Small intestine (tissue), 7 donors: ENCODE measurements around the gene AFP. TPM values are rescaled to one million over a fixed set of nuclear protein-coding genes. Genes with fewer than 3 reads are reported as not detected.
A peak's percentile ranks its signal among the peaks of the same experiment; 100 is the strongest.

Source experiments
- DNase-seq, 2 donors: peaks; one replicate each; pipeline versions ENCODE4 v3.0.0 to v3.0.0-alpha.2; 2013
- FAIRE-seq: peaks from 2 replicates; lab custom pipeline; 2012; peaks lifted over from hg19 to GRCh38; lab: Jason Lieb, UNC
- H3K27ac ChIP-seq, 3 donors: one replicate each; pipeline ENCODE4 v1.5.1; 2013; ENCODE audit warnings: low read length in 2 of 3, mild to moderate bottlenecking in 2 of 3, control low read depth in 1 of 3, inconsistent platforms in 1 of 3, low read depth in 1 of 3, moderate library complexity in 1 of 3
- H3K27me3 ChIP-seq, 3 donors: one replicate each; pipeline ENCODE4 v1.6.1; 2013; ENCODE audit warnings: low read length in 3 of 3, inconsistent platforms in 1 of 3; ENCODE audit not compliant: control insufficient read depth in 3 of 3, insufficient read depth in 3 of 3
- H3K36me3 ChIP-seq, 3 donors: one replicate each; pipeline ENCODE4 v1.6.1; 2013; ENCODE audit warnings: low read length in 3 of 3, inconsistent platforms in 1 of 3, low read depth in 1 of 3, mild to moderate bottlenecking in 1 of 3, moderate library complexity in 1 of 3; ENCODE audit not compliant: control insufficient read depth in 3 of 3, insufficient read depth in 2 of 3
- H3K4me1 ChIP-seq, 3 donors: one replicate each; pipeline ENCODE4 v1.6.1; 2013; ENCODE audit warnings: low read length in 2 of 3, inconsistent platforms in 1 of 3, low read depth in 1 of 3, mild to moderate bottlenecking in 1 of 3, moderate library complexity in 1 of 3; ENCODE audit not compliant: control insufficient read depth in 3 of 3, insufficient read depth in 2 of 3
- H3K4me3 ChIP-seq, 3 donors: one replicate each; pipeline ENCODE4 v1.5.1; 2013; ENCODE audit warnings: low read length in 3 of 3, control low read depth in 1 of 3, inconsistent platforms in 1 of 3, low read depth in 1 of 3, mild to moderate bottlenecking in 1 of 3, moderate library complexity in 1 of 3
- H3K9me3 ChIP-seq, 2 donors: one replicate each; pipeline ENCODE4 v1.6.1; 2013; ENCODE audit warnings: low read depth in 1 of 2, low read length in 1 of 2; ENCODE audit not compliant: control insufficient read depth in 2 of 2, insufficient read depth in 1 of 2
- WGBS, 3 donors: extraction: QIAGEN DNeasy Blood & Tissue Kit; methylation state at CpG; one replicate each; pipeline ENCODE4 v1.1.7; 2013; 5-methylcytosine and 5-hydroxymethylcytosine counted together
- polyA plus RNA-seq, 4 donors: library from polyadenylated mRNA; stranded (reverse) in 3 of 4; unstranded in 1 of 4; fragments of 200-250 nt in 3 of 4; fragments of 120-200 nt in 1 of 4; gene quantifications; one replicate each; pipeline versions ENCODE4 v1.2.1 to v1.2.3, GENCODE V29; 2013
- donor health status: healthy with polysubstance abuse.
- donor health status: control.
- donor health status: control.
- donor health status: Bipolar disorder and iron deficiency.
- donor health status: healthy.

AFP gene
- polyA plus RNA-seq, 4 donors: 0.16 to 446 TPM; not detected in 2

- H3K4me1 ChIP-seq: peaks cover 0 to 6% (median 0%) of the 10 kb centered on the region in 3 donors
- no peaks in the 10 kb centered on the region for H3K9me3 ChIP-seq
- H3K36me3 ChIP-seq: no peaks in the 10 kb centered on the region
- no peak overlapping the region for H3K27ac ChIP-seq
- DNase-seq: no peak
- no peak overlapping the region for H3K4me3 ChIP-seq
- no peak for FAIRE-seq
- peaks cover 0 to under 1% (median 0%) of the 10 kb centered on the region in 3 donors for H3K27me3 ChIP-seq
Measured at GRCh38 chr4:73423184-73423583, 12.8 kb upstream of the AFP start.

GRCh38 chr4:73426666-73427065, 9.4 kb upstream of the AFP start:
- WGBS, 3 donors: 61 to 80% (median 70%) methylated on average over 3 of the region's 3 CpGs
- peaks cover 0 to 14% (median 0%) of the 10 kb centered on the region in 3 donors for H3K4me1 ChIP-seq
- no peak overlapping the region for H3K4me3 ChIP-seq
- no peaks in the 10 kb centered on the region for H3K36me3 ChIP-seq
- H3K27ac ChIP-seq: peak overlapping the region in 1 of 3 donors; percentile 62
- peaks cover 0 to 2% (median 0%) of the 10 kb centered on the region in 3 donors for H3K27me3 ChIP-seq
- no peaks in the 10 kb centered on the region for H3K9me3 ChIP-seq
- FAIRE-seq (no peak), DNase-seq (peak; percentile 26 to 30)

GRCh38 chr4:73429118-73429517, 6.9 kb upstream of the AFP start:
- no peak overlapping the region for H3K27ac ChIP-seq
- H3K4me3 ChIP-seq: no peak overlapping the region
- peaks cover 0 to 30% (median 0%) of the 10 kb centered on the region in 3 donors for H3K4me1 ChIP-seq
- H3K27me3 ChIP-seq: peaks cover 0 to 2% (median 0%) of the 10 kb centered on the region in 3 donors
- H3K36me3 ChIP-seq: no peaks in the 10 kb centered on the region
- no peak for FAIRE-seq
- no peak for DNase-seq
- H3K9me3 ChIP-seq: no peaks in the 10 kb centered on the region
- WGBS, 3 donors: 78 to 82% (median 80%) methylated on average over 2 of the region's 2 CpGs

- FAIRE-seq: no peak
- no peak overlapping the region for H3K4me3 ChIP-seq
- peaks cover 0 to 2% (median 0%) of the 10 kb centered on the region in 3 donors for H3K27me3 ChIP-seq
- WGBS, 3 donors: 68 to 71% (median 70%) methylated on average over 2 of the region's 2 CpGs
- no peaks in the 10 kb centered on the region for H3K9me3 ChIP-seq
- H3K36me3 ChIP-seq: no peaks in the 10 kb centered on the region
- DNase-seq: no peak
- no peak overlapping the region for H3K27ac ChIP-seq
- H3K4me1 ChIP-seq: peaks cover 0 to 30% (median 0%) of the 10 kb centered on the region in 3 donors
Measured at GRCh38 chr4:73429826-73430587, 6.0 kb upstream of the AFP start.

- H3K4me3 ChIP-seq: no peak overlapping the region
- H3K27me3 ChIP-seq: peaks cover 0 to 2% (median 0%) of the 10 kb centered on the region in 3 donors
- DNase-seq: no peak
- WGBS, 3 donors: 42 to 64% (median 46%) methylated on average over 1 of the region's 1 CpG
- peak overlapping the region in 1 of 3 donors; percentile 56 for H3K27ac ChIP-seq
- no peak for FAIRE-seq
- H3K4me1 ChIP-seq: peaks cover 0 to 28% (median 0%) of the 10 kb centered on the region in 3 donors
- H3K36me3 ChIP-seq: no peaks in the 10 kb centered on the region
- no peaks in the 10 kb centered on the region for H3K9me3 ChIP-seq
Measured at GRCh38 chr4:73431813-73432168, 4.2 kb upstream of the AFP start.

GRCh38 chr4:73432169-73433000, 3.6 kb upstream of the AFP start:
- peak overlapping the region in 2 of 3 donors; percentile 32 to 62 for H3K27ac ChIP-seq
- 34 to 60% (median 34%) methylated on average over 5 of the region's 5 CpGs for WGBS, 3 donors
- no peaks in the 10 kb centered on the region for H3K36me3 ChIP-seq
- FAIRE-seq: no peak
- no peak overlapping the region for H3K4me3 ChIP-seq
- peaks cover 0 to 23% (median 0%) of the 10 kb centered on the region in 3 donors for H3K4me1 ChIP-seq
- DNase-seq: peak; percentile 80 to 82
- no peaks in the 10 kb centered on the region for H3K9me3 ChIP-seq
- peaks cover 0 to 2% (median 0%) of the 10 kb centered on the region in 3 donors for H3K27me3 ChIP-seq

- Histone ChIP-seq H3K4me1 (peaks cover 0 to 26% (median 0%) of the 10 kb centered on the region in 3 donors), H3K9me3 (no peaks in the 10 kb centered on the region), H3K4me3 (no peak overlapping the region), H3K27ac (peak overlapping the region in 1 of 3 donors; percentile 62), H3K36me3 (no peaks in the 10 kb centered on the region), H3K27me3 (peaks cover 0 to 2% (median 0%) of the 10 kb centered on the region in 3 donors)
- FAIRE-seq (no peak), DNase-seq (no peak)
- 67 to 71% (median 68%) methylated on average over 2 of the region's 2 CpGs for WGBS, 3 donors
Measured at GRCh38 chr4:73433140-73433539, 2.9 kb upstream of the AFP start.

- DNase-seq (no peak), FAIRE-seq (no peak)
- Histone ChIP-seq H3K27ac (no peak overlapping the region), H3K4me1 (peaks cover 0 to 28% (median 0%) of the 10 kb centered on the region in 3 donors), H3K27me3 (no peaks in the 10 kb centered on the region), H3K36me3 (no peaks in the 10 kb centered on the region), H3K9me3 (no peaks in the 10 kb centered on the region), H3K4me3 (no peak overlapping the region)
- 44 to 61% (median 55%) methylated on average over 3 of the region's 3 CpGs for WGBS, 3 donors
Measured at GRCh38 chr4:73434311-73434710, 1.7 kb upstream of the AFP start.
